Putamen (tissue), 1 donor: ENCODE measurements around the gene KCNJ4.

Experiments
- DNase-seq: peaks from one replicate; pipeline ENCODE4 v3.0.0-alpha.2; 2016; ENCODE audit warnings: low spot score

Gene KCNJ4

GRCh38 chr22:38429499-38430068 lies 25.4 kb downstream of the KCNJ4 start:
- peak; percentile 61 for DNase-seq

GRCh38 chr22:38428714-38429113 lies 26.3 kb downstream of the KCNJ4 start:
- no peak for DNase-seq

GRCh38 chr22:38427940-38428339 lies 27.1 kb downstream of the KCNJ4 start:
- DNase-seq, result no peak

GRCh38 chr22:38427465-38427864 lies 27.5 kb downstream of the KCNJ4 start:
- DNase-seq, result no peak

- DNase-seq, result no peak
Observed at GRCh38 chr22:38426628-38427027, 28.4 kb downstream of the KCNJ4 start.

GRCh38 chr22:38424525-38425080 lies 30.4 kb downstream of the KCNJ4 start:
- no peak for DNase-seq

DNA sequence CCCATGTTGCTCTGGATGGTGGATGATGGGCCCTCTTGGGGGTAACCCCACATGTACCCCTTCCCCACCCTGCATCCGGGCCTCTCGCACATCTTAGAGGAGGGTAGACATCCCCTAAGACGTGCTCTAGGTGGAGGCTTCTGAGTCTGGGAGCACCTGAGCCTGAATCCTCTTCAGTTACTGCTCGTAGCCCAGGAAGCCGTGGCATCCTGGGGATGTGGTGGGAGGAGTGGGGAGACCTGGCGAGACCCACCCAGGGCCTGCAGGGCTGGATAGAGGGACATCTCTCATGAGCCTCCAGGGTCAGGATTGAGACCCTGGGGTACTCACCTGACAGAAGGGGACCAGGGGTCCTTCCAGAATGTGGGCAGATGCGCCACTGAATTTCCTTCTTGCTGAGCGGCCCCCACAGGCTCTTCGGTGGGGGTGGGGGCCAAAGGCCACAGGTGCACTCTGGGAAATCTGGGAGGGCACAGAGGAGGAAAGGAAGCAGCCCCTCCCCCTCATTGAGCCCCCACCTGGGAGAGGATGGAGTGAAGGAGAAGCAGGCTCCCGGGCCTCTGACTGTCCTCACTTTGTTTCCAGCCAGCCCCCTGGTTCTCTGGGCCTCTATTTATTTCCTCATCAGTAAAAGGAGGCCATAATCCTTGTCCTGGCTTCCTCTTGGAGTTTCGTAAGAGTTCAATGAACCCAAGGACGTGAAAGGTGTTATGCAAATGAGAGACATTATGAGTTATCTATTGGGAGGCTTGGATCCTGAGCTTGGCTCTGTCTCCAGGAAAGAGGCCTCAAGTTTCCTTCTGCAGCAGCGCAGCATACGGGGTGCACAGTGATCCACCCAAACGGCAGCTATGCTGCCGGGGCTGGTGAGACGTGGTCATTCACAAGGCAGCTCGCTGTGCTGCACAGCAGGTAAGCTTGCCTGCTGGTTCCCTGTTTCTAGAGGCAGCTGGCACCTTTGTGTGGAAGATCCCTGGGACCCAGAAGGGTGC lies 31.2 kb downstream of the KCNJ4 start:
- DNase-seq, result no peak

DNA sequence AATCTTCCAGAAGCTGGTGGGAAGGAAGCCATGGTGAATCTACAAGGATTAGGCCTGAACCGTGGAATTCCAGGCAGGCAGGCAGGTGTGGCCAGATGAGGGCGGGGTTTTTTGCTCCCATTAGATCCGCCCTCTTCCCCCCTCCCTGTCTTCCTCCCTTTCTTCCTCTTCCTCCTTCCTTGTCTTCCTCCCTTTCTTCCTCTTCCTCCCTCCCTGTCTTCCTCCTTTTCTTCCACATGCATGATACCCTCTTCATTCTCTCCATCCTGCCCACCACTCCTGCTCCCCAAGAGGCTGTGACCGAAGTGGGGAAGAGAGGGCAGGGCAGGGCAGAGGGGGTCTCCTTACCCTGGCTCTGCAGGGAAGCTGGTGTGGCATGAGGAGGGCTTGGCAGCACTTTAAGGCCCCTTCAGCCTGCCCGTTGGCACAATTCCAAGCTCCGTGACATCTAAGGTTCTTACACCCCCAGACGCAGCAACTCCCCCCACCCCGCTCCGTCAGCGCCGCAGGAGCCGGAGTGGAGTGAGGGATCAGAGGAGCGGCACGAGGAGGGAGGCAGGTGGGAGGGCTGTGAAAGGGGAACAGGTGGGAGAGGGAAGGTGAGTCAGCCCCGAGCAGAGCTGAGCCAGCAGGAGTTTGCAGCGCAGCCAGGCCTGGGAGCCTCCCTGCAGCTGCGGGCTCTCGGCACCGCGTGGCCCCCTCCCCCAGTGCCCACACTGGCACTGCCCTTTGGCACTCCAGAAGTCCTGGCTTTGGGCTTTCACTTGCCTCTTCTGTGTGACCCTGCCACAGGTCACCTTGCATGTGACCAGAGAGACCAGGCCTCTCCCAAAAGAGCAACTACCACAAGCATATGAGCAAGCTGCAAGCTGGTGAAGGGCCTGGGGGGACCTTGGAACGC lies 32.1 kb downstream of the KCNJ4 start:
- peak; percentile 84 for DNase-seq

DNA sequence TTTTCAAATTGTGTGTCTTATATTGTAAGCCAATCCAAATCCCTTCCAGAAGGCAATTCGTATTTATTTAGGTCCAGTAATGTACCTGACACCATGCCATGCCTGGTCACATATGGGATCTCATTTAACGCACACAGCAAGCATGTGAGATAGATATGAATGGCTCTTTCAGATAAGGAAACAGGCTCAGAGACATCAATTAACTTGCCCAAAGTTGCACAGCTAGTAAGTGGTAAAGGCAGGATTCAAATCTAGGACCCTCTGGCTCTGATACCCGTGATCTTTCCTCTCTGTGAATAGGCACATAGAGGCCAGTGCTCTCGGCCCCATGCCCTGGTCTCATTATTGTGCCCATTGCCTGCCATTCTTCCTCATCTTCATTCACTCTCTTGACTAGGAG lies 34.3 kb downstream of the KCNJ4 start:
- DNase-seq, result no peak

DNA sequence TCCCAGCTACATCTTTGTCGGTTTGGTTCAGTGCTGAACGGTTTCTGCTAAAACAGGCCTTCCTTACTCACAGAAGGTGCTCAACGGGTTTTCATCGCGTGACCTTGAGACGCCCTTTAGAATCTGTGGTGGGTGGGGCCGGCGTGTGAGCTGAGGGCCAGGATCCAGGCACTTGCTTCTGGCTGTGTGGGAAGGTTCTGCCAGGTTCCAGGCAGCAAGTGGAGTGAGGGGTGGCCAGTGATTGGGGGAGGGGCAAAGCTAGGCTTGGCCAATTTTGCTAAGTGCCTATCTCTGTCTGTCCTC lies 35.2 kb downstream of the KCNJ4 start:
- DNase-seq, result no peak

DNA sequence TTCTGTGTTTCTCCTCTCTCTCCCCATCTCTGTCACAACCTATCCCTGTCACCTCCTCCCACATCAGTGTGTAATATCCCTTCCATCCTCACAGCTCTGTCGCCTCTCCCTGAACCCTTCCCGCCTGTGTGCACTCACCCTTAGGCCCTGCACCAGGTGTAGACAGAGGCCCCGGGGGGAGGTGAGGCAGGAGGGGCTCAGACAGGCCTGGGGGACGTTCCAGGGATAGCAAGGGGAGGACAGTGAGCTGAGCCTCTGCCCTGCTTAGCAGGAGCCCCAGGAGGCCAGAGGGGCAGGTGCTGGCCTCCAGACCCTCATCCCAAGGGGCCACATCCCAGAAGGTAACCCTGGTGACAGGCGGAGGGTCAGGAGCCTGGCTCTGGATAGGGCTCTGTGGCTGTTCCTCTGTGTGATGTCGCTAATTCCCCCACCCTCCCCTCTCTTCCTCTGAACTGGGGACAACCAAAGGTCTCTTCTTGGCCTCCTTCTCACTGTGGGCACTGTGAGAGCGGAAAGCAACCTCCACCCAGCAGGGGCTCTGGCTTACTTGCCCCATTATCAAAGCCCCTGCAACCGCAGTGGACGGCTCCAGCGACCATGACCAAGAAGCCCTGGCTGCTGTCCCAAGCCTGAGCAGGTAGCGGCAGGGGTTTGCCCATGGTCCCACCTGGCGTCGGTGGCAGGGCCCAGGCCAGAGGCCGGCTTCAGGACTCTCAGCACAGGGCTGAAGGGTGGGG lies 35.7 kb downstream of the KCNJ4 start:
- DNase-seq, result no peak

DNA sequence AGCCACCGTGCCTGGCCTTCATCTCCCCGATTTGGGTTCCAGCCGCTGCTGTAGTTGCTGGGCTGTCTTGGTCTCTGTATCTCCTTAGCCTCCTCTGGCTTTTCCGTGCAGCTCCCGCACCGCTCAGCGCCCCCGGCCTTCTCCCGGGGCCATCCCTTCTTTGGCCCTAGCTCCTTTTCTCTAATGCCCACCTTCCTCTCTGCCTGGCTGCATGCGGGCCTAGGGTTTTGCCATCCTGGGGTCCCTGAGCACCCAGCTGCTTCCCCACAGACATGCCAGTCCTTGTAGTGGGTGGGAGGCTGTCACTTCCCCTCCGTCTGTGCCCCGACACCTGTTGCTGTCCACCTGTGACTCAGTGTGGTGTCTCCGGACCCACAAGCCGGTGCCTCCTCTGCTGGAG lies 36.4 kb downstream of the KCNJ4 start:
- DNase-seq, result no peak

- no peak for DNase-seq
Observed at GRCh38 chr22:38417252-38418060, 37.5 kb downstream of the KCNJ4 start.

- no peak for DNase-seq
Observed at GRCh38 chr22:38416621-38417251, 38.3 kb downstream of the KCNJ4 start.

DNA sequence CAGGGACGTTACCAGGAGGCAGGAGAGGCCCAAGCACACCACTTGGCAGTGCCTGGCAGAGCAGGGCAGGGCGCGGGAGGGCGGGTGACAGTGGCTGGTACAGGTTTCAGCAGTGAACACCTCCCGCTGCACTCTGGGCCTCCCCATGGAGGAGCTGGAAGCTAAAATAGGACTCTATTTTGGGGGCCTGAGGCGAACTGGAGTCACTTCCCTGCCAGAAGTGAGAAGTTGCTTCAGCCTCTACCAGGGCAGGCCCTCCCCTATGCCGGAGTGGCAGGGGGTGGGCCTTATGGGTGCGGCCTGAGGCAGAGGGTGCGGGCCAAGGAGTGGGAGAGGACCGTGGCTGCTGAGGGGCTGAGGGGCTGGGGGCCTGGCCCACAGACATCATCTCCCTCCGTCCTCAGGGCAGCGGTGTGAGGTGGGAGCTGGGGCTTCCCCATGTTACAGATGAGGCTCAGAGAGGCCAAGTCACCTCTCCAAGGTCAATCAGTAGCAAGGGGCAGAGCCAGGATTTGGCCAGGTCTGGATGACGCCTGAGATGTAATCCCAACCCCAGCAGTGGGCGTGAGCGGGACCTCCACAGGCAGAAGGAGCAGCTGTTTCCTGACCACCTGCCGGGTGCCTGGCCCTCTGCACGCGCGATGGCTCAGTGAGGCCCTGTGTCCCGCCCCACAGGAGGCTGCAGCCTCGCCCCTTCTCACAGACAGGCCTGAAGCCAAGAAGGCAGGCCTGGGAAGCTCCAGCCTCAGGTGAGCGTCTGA lies 39.3 kb downstream of the KCNJ4 start:
- DNase-seq, result no peak

GRCh38 chr22:38415046-38415445 lies 40.0 kb downstream of the KCNJ4 start:
- no peak for DNase-seq

DNA sequence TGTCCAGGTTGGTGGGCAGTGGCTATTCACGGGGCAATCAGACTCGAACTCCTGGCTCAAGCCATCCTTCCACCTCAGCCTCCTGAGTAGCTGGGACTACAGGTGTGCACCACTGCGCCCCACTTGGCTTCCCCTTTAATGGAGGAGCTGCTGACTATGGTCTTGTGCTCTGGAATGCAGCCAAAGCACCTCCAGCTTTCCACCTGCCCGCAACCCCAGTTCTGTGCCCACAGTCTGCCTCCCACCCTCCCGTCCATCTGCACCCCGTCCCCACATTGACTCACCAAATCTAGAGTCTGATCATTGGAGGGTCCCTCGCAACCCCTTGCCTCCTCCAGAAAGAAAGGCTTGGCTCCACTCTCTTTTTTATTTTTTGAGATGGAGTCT lies 41.0 kb downstream of the KCNJ4 start:
- no peak for DNase-seq

- peak; percentile 56 for DNase-seq
Observed at GRCh38 chr22:38413085-38414008, 41.7 kb downstream of the KCNJ4 start.
